ENCODE results near the gene GLYATL3.

- TF ChIP-seq CTCF (conservative IDR thresholded peaks at IDR 0.05; ENCODE audit: low read depth, low read length) (no peak), EZH2 (IDR thresholded peaks at IDR 0.05; ENCODE audit: low read length, unreplicated experiment) (no peak), EZH2phosphoT487 (IDR thresholded peaks at IDR 0.05; ENCODE audit: borderline replicate concordance, low read length) (no peak)
Measured at GRCh38 chr6:49515485-49516146, 15.9 kb downstream of the GLYATL3 start.

Data from PC-3 (cell line).